SKM-1 treated with dmso at 0.1 percent for 144 hours (cell line): ENCODE results near the gene RIOX2.

Experiments used
- DNase-seq: peaks from one replicate; lab custom pipeline; 2025; ENCODE audit not compliant: unreplicated experiment; lab: John Stamatoyannopoulos, UW

The RIOX2 gene

GRCh38 chr3:97954228-97954827 is 17.9 kb downstream of the RIOX2 start:
- no peak for DNase-seq

- no peak for DNase-seq
These were observed 19.4 kb downstream of the RIOX2 start for GRCh38 chr3:97952872-97953271.

GRCh38 chr3:97952280-97952679 is 20.0 kb downstream of the RIOX2 start:
- DNase-seq, result peak; percentile 8

- DNase-seq, result no peak
These were observed 21.9 kb downstream of the RIOX2 start for GRCh38 chr3:97950360-97950759.

GRCh38 chr3:97949743-97950142 is 22.5 kb downstream of the RIOX2 start:
- DNase-seq, result no peak

GRCh38 chr3:97949110-97949485 is 23.1 kb downstream of the RIOX2 start:
- DNase-seq, result no peak

GRCh38 chr3:97948351-97949109 is 23.7 kb downstream of the RIOX2 start:
- no peak for DNase-seq

GRCh38 chr3:97942801-97943546 is 29.3 kb downstream of the RIOX2 start:
- no peak for DNase-seq

- DNase-seq, result no peak
These were observed 32.2 kb downstream of the RIOX2 start for GRCh38 chr3:97940034-97940433.

GRCh38 chr3:97939401-97939800 is 32.8 kb downstream of the RIOX2 start:
- DNase-seq, result no peak

- DNase-seq, result no peak
These were observed 33.8 kb downstream of the RIOX2 start for GRCh38 chr3:97938444-97938843.

- DNase-seq, result no peak
These were observed 35.0 kb downstream of the RIOX2 start for GRCh38 chr3:97937205-97937604.

GRCh38 chr3:97935842-97936241 is 36.4 kb downstream of the RIOX2 start:
- no peak for DNase-seq

GRCh38 chr3:97934980-97935695 is 37.1 kb downstream of the RIOX2 start:
- DNase-seq, result no peak

GRCh38 chr3:97932387-97932801 is 39.8 kb downstream of the RIOX2 start:
- DNase-seq, result no peak

GRCh38 chr3:97931218-97931617 is 41.0 kb downstream of the RIOX2 start:
- DNase-seq, result no peak

GRCh38 chr3:97930018-97930417 is 42.2 kb downstream of the RIOX2 start:
- no peak for DNase-seq

- no peak for DNase-seq
These were observed 43.2 kb downstream of the RIOX2 start for GRCh38 chr3:97928986-97929385.

GRCh38 chr3:97927704-97928103 is 44.5 kb downstream of the RIOX2 start:
- no peak for DNase-seq

GRCh38 chr3:97917813-97918536 is 54.3 kb downstream of the RIOX2 start:
- DNase-seq, result no peak

- no peak for DNase-seq
These were observed 55.7 kb downstream of the RIOX2 start for GRCh38 chr3:97916576-97916975.
